ENCODE measurements around the gene PLCL1.

The PLCL1 gene

GRCh38 chr2:197940382-197940781 lies 136.0 kb downstream of the PLCL1 start:
- Histone ChIP-seq H3K9me3 (ENCODE audit: low read depth, low read length) (no peaks in the 10 kb centered on the region), H3K4me3 (no peak overlapping the region), H3K9ac (ENCODE audit: insufficient read length) (no peak overlapping the region), H3K27ac (no peak overlapping the region), H3K36me3 (ENCODE audit: insufficient read depth, low read length) (no peaks in the 10 kb centered on the region)
- no peak for DNase-seq (ENCODE audit: low read depth, low spot score)
- TF ChIP-seq FOXP2 (optimal IDR thresholded peaks at IDR 0.05; ENCODE audit: control extremely low read depth, extremely low read length, insufficient read depth) (no peak), POLR2AphosphoS5 (IDR thresholded peaks at IDR 0.05; ENCODE audit: borderline replicate concordance, low read depth, low read length) (no peak), EZH2 (IDR thresholded peaks at IDR 0.05) (no peak)

DNA sequence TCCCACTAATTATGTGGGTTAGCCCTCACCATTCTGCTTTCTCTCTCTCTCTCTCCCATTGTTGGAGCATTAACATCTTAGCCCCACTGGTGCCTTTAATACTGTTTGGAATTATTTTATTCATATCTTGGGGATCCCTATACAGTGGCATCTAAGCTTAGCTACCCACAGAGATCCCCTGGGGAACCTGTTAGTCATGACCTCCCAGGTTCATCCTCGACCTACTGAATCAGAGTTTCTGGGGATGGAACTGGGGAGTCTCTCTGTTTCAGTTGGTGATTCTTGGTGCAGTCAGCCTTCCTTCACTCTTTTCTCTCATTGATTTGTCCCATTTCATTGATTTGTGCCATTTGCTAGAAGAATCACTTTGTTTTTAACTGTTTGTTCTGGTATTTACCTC lies 137.3 kb downstream of the PLCL1 start:
- DNase-seq (ENCODE audit: low read depth, low spot score) = no peak
- Histone ChIP-seq H3K4me3 (no peak overlapping the region), H3K27ac (no peak overlapping the region), H3K9me3 (ENCODE audit: low read depth, low read length) (no peaks in the 10 kb centered on the region), H3K36me3 (ENCODE audit: insufficient read depth, low read length) (no peaks in the 10 kb centered on the region), H3K9ac (ENCODE audit: insufficient read length) (no peak overlapping the region)
- TF ChIP-seq EZH2 (IDR thresholded peaks at IDR 0.05) = no peak
- TF ChIP-seq POLR2AphosphoS5 (IDR thresholded peaks at IDR 0.05; ENCODE audit: borderline replicate concordance, low read depth, low read length) = no peak
- TF ChIP-seq FOXP2 (optimal IDR thresholded peaks at IDR 0.05; ENCODE audit: control extremely low read depth, extremely low read length, insufficient read depth) = no peak

GRCh38 chr2:197943731-197944130 lies 139.3 kb downstream of the PLCL1 start:
- Histone ChIP-seq H3K36me3 (ENCODE audit: insufficient read depth, low read length) (no peaks in the 10 kb centered on the region), H3K27ac (no peak overlapping the region), H3K9me3 (ENCODE audit: low read depth, low read length) (no peaks in the 10 kb centered on the region), H3K4me3 (no peak overlapping the region), H3K9ac (ENCODE audit: insufficient read length) (no peak overlapping the region)
- DNase-seq (ENCODE audit: low read depth, low spot score) = no peak
- TF ChIP-seq FOXP2 (optimal IDR thresholded peaks at IDR 0.05; ENCODE audit: control extremely low read depth, extremely low read length, insufficient read depth) = no peak
- TF ChIP-seq POLR2AphosphoS5 (IDR thresholded peaks at IDR 0.05; ENCODE audit: borderline replicate concordance, low read depth, low read length) = no peak
- no peak for TF ChIP-seq EZH2 (IDR thresholded peaks at IDR 0.05)

- no peak for DNase-seq (ENCODE audit: low read depth, low spot score)
- Histone ChIP-seq H3K27ac (no peak overlapping the region), H3K36me3 (ENCODE audit: insufficient read depth, low read length) (no peaks in the 10 kb centered on the region), H3K9ac (ENCODE audit: insufficient read length) (no peak overlapping the region), H3K4me3 (no peak overlapping the region), H3K9me3 (ENCODE audit: low read depth, low read length) (no peaks in the 10 kb centered on the region)
- TF ChIP-seq POLR2AphosphoS5 (IDR thresholded peaks at IDR 0.05; ENCODE audit: borderline replicate concordance, low read depth, low read length) (no peak), FOXP2 (optimal IDR thresholded peaks at IDR 0.05; ENCODE audit: control extremely low read depth, extremely low read length, insufficient read depth) (no peak), EZH2 (IDR thresholded peaks at IDR 0.05) (no peak)
Measured at GRCh38 chr2:197944416-197945096, 140.2 kb downstream of the PLCL1 start.

- no peaks in the 10 kb centered on the region for H3K9me3 ChIP-seq (ENCODE audit: low read depth, low read length)
- H3K4me3 ChIP-seq = no peak overlapping the region
- no peak overlapping the region for H3K27ac ChIP-seq
- DNase-seq (ENCODE audit: low read depth, low spot score) = no peak
- H3K36me3 ChIP-seq (ENCODE audit: insufficient read depth, low read length) = no peaks in the 10 kb centered on the region
- H3K9ac ChIP-seq (ENCODE audit: insufficient read length) = no peak overlapping the region
- TF ChIP-seq FOXP2 (optimal IDR thresholded peaks at IDR 0.05; ENCODE audit: control extremely low read depth, extremely low read length, insufficient read depth) (no peak), POLR2AphosphoS5 (IDR thresholded peaks at IDR 0.05; ENCODE audit: borderline replicate concordance, low read depth, low read length) (no peak)
Measured at GRCh38 chr2:197946562-197946961, 142.2 kb downstream of the PLCL1 start.

- no peak overlapping the region for H3K4me3 ChIP-seq
- H3K9ac ChIP-seq (ENCODE audit: insufficient read length) = no peak overlapping the region
- TF ChIP-seq FOXP2 (optimal IDR thresholded peaks at IDR 0.05; ENCODE audit: control extremely low read depth, extremely low read length, insufficient read depth) (no peak), POLR2AphosphoS5 (IDR thresholded peaks at IDR 0.05; ENCODE audit: borderline replicate concordance, low read depth, low read length) (no peak), EZH2 (IDR thresholded peaks at IDR 0.05) (no peak)
- DNase-seq (ENCODE audit: low read depth, low spot score) = no peak
- H3K36me3 ChIP-seq (ENCODE audit: insufficient read depth, low read length) = no peaks in the 10 kb centered on the region
- H3K9me3 ChIP-seq (ENCODE audit: low read depth, low read length) = no peaks in the 10 kb centered on the region
- no peak overlapping the region for H3K27ac ChIP-seq
Measured at GRCh38 chr2:197947219-197947757, 142.9 kb downstream of the PLCL1 start.

DNA sequence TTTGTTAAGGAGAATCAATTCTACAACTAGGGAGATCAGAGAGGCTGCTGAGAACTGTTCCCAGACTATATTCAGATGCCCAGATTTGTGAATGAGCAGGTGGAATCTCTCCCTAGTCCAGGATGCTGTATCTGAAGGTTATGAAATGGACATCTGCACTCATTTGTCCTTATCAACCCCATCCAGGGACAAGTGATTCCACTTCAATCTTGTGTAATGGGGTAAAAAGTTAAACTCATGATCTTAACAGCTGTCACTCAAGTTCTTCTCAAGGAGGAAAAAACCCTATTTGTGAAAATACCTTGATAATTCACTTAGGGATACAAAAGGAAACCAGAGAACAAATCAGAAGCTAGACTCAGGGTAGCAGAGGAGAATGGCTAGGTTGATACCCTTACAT lies 144.8 kb downstream of the PLCL1 start:
- Histone ChIP-seq H3K4me3 (no peak overlapping the region), H3K9ac (ENCODE audit: insufficient read length) (no peak overlapping the region), H3K36me3 (ENCODE audit: insufficient read depth, low read length) (no peaks in the 10 kb centered on the region), H3K9me3 (ENCODE audit: low read depth, low read length) (no peaks in the 10 kb centered on the region), H3K27ac (no peak overlapping the region)
- no peak for TF ChIP-seq POLR2AphosphoS5 (IDR thresholded peaks at IDR 0.05; ENCODE audit: borderline replicate concordance, low read depth, low read length)
- TF ChIP-seq EZH2 (IDR thresholded peaks at IDR 0.05) = no peak
- TF ChIP-seq FOXP2 (optimal IDR thresholded peaks at IDR 0.05; ENCODE audit: control extremely low read depth, extremely low read length, insufficient read depth) = no peak
- no peak for DNase-seq (ENCODE audit: low read depth, low spot score)

DNA sequence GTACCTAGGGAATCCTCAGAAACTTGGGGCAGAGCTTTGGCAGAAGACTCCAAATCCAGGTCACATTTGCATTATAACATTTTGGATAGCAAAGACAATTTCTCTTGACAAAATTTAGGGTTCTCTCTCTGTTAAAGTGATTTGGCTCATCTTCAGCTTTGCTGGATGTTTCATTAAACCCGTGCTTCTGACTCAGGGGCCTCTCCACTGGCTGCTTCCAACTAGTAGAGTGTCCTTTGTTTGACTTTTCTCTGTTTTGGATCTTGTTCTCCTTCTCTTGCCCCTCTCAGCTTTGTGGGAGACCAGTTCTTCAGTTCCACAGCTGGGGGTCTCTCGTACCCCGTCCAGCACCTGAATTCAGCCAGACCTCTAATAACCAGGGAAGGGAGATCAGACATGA lies 145.6 kb downstream of the PLCL1 start:
- TF ChIP-seq EZH2 (IDR thresholded peaks at IDR 0.05) (no peak), FOXP2 (optimal IDR thresholded peaks at IDR 0.05; ENCODE audit: control extremely low read depth, extremely low read length, insufficient read depth) (no peak), POLR2AphosphoS5 (IDR thresholded peaks at IDR 0.05; ENCODE audit: borderline replicate concordance, low read depth, low read length) (no peak)
- Histone ChIP-seq H3K4me3 (no peak overlapping the region), H3K27ac (no peak overlapping the region), H3K9ac (ENCODE audit: insufficient read length) (no peak overlapping the region), H3K36me3 (ENCODE audit: insufficient read depth, low read length) (no peaks in the 10 kb centered on the region), H3K9me3 (ENCODE audit: low read depth, low read length) (no peaks in the 10 kb centered on the region)
- DNase-seq (ENCODE audit: low read depth, low spot score) = no peak

DNA sequence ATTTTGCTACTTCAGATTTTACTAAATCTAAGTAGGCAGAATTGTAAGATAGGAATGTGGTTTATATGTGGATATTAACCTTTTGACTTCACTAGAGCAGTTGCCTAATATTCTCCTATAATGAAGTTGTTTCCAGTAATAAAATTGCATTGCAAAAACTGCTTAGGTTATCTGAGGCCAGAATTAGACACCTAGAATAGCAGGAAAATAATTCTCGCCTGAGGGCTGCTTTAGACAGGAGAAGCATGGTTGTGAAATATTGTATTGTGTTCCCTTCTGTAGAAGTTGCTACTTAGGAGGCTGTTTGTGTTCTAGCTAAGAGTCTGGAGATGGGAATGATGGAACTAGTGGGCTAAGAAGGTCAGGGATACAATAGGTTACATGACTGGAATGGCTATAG lies 146.3 kb downstream of the PLCL1 start:
- Histone ChIP-seq H3K27ac (no peak overlapping the region), H3K9me3 (ENCODE audit: low read depth, low read length) (no peaks in the 10 kb centered on the region), H3K36me3 (ENCODE audit: insufficient read depth, low read length) (no peaks in the 10 kb centered on the region), H3K4me3 (no peak overlapping the region), H3K9ac (ENCODE audit: insufficient read length) (no peak overlapping the region)
- TF ChIP-seq POLR2AphosphoS5 (IDR thresholded peaks at IDR 0.05; ENCODE audit: borderline replicate concordance, low read depth, low read length) (no peak), EZH2 (IDR thresholded peaks at IDR 0.05) (no peak), FOXP2 (optimal IDR thresholded peaks at IDR 0.05; ENCODE audit: control extremely low read depth, extremely low read length, insufficient read depth) (no peak)
- no peak for DNase-seq (ENCODE audit: low read depth, low spot score)

Measured in SK-N-MC (cell line).